ENCODE data around the gene SP140. TPM values are rescaled to one million over a fixed set of nuclear protein-coding genes. Genes with fewer than 3 reads are reported as not detected.
A peak's percentile ranks its signal among the peaks of the same experiment; 100 is the strongest.
"Not testable (repeated sequence)": the region's sequence is repeated elsewhere in the genome, so short reads cannot be mapped to it uniquely, and the experiment has no call there.

The SP140 gene
- polyA plus RNA-seq, 3 donors = 2.5 to 7.3 (median 5.9) TPM

DNA sequence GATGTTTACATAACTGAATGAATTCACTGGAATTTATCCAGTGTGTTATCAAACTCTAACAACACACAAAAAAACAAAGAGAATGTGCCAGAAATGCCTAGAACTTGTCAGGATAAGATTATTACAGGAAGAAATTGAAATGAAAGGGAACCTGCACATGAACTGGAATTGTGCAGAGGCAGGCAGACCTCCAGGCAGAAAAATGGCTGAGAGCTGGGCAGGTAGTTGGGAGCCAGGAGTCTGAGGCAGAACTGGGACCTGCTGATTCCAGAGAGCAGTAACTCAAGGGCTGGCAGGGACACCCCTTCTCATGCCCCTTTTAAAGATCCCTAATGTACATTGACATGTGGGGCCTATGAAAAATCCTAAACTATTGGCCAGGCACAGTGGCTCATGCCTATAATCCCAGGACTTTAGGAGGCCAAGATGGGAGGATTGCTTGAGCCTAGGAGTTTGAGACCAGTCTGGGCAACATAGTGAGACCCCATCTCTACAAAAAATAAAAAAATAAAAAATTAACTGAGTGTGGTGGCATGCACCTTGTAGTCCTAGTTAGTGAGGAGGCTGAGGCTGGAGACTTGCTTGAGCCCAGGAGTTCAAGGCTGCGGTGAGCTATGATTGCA is 5.1 kb upstream of the SP140 start:
- Mint-ChIP-seq H3K4me3 (peak overlapping the region; percentile 97 to 99), H3K9me3 (no peaks in the 10 kb centered on the region), H3K27ac (peak overlapping the region; percentile 96 to 99 (median 97)), H3K27me3 (ENCODE audit: low read depth in 3 of 3) (no peaks in the 10 kb centered on the region), H3K4me1 (peaks cover 60% of the 10 kb centered on the region), H3K36me3 (peaks cover 12 to 13% of the 10 kb centered on the region in 2 donors)
- H3K9me3 ChIP-seq (replicated peaks in 1 of 2; ENCODE audit: control insufficient read depth in 1 of 2, insufficient read depth in 1 of 2, low read length in 2 of 2) = no peaks in the 10 kb centered on the region
- H4K20me1 ChIP-seq (ENCODE audit: insufficient read depth, low read length) = peaks cover 25% of the 10 kb centered on the region
- peaks cover 42% of the 10 kb centered on the region for H3K79me2 ChIP-seq (ENCODE audit: insufficient read depth, low read length)
- H2AFZ ChIP-seq (ENCODE audit: insufficient read depth, low read depth, low read length, poor library complexity, severe bottlenecking) = peak overlapping the region; percentile 89
- no peak for DNase-seq
- H3K27ac ChIP-seq (ENCODE audit: low read depth in 1 of 2, low read length in 2 of 2) = peak overlapping the region; percentile 75 to 94
- no peaks in the 10 kb centered on the region for H3K27me3 ChIP-seq (ENCODE audit: control insufficient read depth in 2 of 2, insufficient read depth in 2 of 2, low read length in 2 of 2)
- intact Hi-C loops (cut with micrococcal nuclease) = loop anchor here (5.0 to 10.0 kb wide), 2 partner anchors 107 to 194 kb away; partner anchors contain the start of genes SP100 (in 1 of the 2) and SP140L (in 1 of the 2)
- H3K4me2 ChIP-seq (replicated peaks; ENCODE audit: extremely low read depth, low read length, poor library complexity, severe bottlenecking) = peak overlapping the region; percentile 87
- peaks cover 49 to 72% of the 10 kb centered on the region in 2 donors for H3K4me1 ChIP-seq (ENCODE audit: control insufficient read depth in 1 of 2, insufficient read depth in 2 of 2, low read length in 2 of 2)
- peak overlapping the region; percentile 80 to 99 (median 96) for H3K4me3 ChIP-seq (replicated peaks in 1 of 3; ENCODE audit: low read depth in 2 of 3, low read length in 3 of 3)
- TF ChIP-seq, protein P1, sequence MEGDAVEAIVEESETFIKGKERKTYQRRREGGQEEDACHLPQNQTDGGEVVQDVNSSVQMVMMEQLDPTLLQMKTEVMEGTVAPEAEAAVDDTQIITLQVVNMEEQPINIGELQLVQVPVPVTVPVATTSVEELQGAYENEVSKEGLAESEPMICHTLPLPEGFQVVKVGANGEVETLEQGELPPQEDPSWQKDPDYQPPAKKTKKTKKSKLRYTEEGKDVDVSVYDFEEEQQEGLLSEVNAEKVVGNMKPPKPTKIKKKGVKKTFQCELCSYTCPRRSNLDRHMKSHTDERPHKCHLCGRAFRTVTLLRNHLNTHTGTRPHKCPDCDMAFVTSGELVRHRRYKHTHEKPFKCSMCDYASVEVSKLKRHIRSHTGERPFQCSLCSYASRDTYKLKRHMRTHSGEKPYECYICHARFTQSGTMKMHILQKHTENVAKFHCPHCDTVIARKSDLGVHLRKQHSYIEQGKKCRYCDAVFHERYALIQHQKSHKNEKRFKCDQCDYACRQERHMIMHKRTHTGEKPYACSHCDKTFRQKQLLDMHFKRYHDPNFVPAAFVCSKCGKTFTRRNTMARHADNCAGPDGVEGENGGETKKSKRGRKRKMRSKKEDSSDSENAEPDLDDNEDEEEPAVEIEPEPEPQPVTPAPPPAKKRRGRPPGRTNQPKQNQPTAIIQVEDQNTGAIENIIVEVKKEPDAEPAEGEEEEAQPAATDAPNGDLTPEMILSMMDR (IDR thresholded peaks at IDR 0.05) = no peak
- peak overlapping the region; percentile 78 for H3K9ac ChIP-seq (ENCODE audit: insufficient read depth, low read length, poor library complexity, severe bottlenecking)
- WGBS (ENCODE audit: insufficient coverage) = 100% methylated on average over 1 of the region's 1 CpG
- H3K36me3 ChIP-seq (replicated peaks in 1 of 2; ENCODE audit: control insufficient read depth in 1 of 2, insufficient read depth in 2 of 2, low read length in 2 of 2) = peaks cover 13 to 15% of the 10 kb centered on the region in 2 donors

- no peak overlapping the region for H3K27ac ChIP-seq (ENCODE audit: low read depth in 1 of 2, low read length in 2 of 2)
- H3K4me2 ChIP-seq (replicated peaks; ENCODE audit: extremely low read depth, low read length, poor library complexity, severe bottlenecking) = no peak overlapping the region
- no peak overlapping the region for H3K4me3 ChIP-seq (replicated peaks in 1 of 3; ENCODE audit: low read depth in 2 of 3, low read length in 3 of 3)
- peaks cover 59 to 78% of the 10 kb centered on the region in 2 donors for H3K4me1 ChIP-seq (ENCODE audit: control insufficient read depth in 1 of 2, insufficient read depth in 2 of 2, low read length in 2 of 2)
- no peaks in the 10 kb centered on the region for H3K9me3 Mint-ChIP-seq
- no peaks in the 10 kb centered on the region for H3K27me3 ChIP-seq (ENCODE audit: control insufficient read depth in 2 of 2, insufficient read depth in 2 of 2, low read length in 2 of 2)
- H3K27me3 Mint-ChIP-seq (ENCODE audit: low read depth in 3 of 3) = no peaks in the 10 kb centered on the region
- H3K4me3 Mint-ChIP-seq = no peak overlapping the region
- H4K20me1 ChIP-seq (ENCODE audit: insufficient read depth, low read length) = peaks cover 15% of the 10 kb centered on the region
- WGBS (ENCODE audit: insufficient coverage) = no CpG with 5 or more reads among the region's 4 CpGs
- H3K36me3 Mint-ChIP-seq = peaks cover 3 to 5% of the 10 kb centered on the region in 2 donors
- H3K9me3 ChIP-seq (replicated peaks in 1 of 2; ENCODE audit: control insufficient read depth in 1 of 2, insufficient read depth in 1 of 2, low read length in 2 of 2) = no peaks in the 10 kb centered on the region
- H2AFZ ChIP-seq (ENCODE audit: insufficient read depth, low read depth, low read length, poor library complexity, severe bottlenecking) = no peak overlapping the region
- H3K79me2 ChIP-seq (ENCODE audit: insufficient read depth, low read length) = peaks cover 32% of the 10 kb centered on the region
- no peak overlapping the region for H3K9ac ChIP-seq (ENCODE audit: insufficient read depth, low read length, poor library complexity, severe bottlenecking)
- TF ChIP-seq, protein P1 (IDR thresholded peaks at IDR 0.05) = no peak
- peak overlapping the region in 1 of 7 donors; percentile 63 for H3K27ac Mint-ChIP-seq
- peaks cover 3 to 4% of the 10 kb centered on the region in 2 donors for H3K36me3 ChIP-seq (replicated peaks in 1 of 2; ENCODE audit: control insufficient read depth in 1 of 2, insufficient read depth in 2 of 2, low read length in 2 of 2)
- intact Hi-C loops (cut with micrococcal nuclease) = loop anchor here (5.0 to 10.0 kb wide), 2 partner anchors 106 to 193 kb away; partner anchors contain the start of genes SP100 (in 1 of the 2) and SP140L (in 1 of the 2)
- H3K4me1 Mint-ChIP-seq = peaks cover 62% of the 10 kb centered on the region
- DNase-seq = no peak
Observed at GRCh38 chr2:230221493-230221892, 4.0 kb upstream of the SP140 start.

GRCh38 chr2:230222829-230223228 is 2.7 kb upstream of the SP140 start:
- not testable (repeated sequence) for H3K9me3 Mint-ChIP-seq; H3K36me3 Mint-ChIP-seq; H4K20me1 ChIP-seq (ENCODE audit: insufficient read depth, low read length); H2AFZ ChIP-seq (ENCODE audit: insufficient read depth, low read depth, low read length, poor library complexity, severe bottlenecking); H3K27me3 Mint-ChIP-seq (ENCODE audit: low read depth in 3 of 3); H3K4me3 ChIP-seq (replicated peaks in 1 of 3; ENCODE audit: low read depth in 2 of 3, low read length in 3 of 3); H3K4me3 Mint-ChIP-seq; H3K27ac ChIP-seq (ENCODE audit: low read depth in 1 of 2, low read length in 2 of 2); H3K9ac ChIP-seq (ENCODE audit: insufficient read depth, low read length, poor library complexity, severe bottlenecking); H3K4me2 ChIP-seq (replicated peaks; ENCODE audit: extremely low read depth, low read length, poor library complexity, severe bottlenecking); H3K27me3 ChIP-seq (ENCODE audit: control insufficient read depth in 2 of 2, insufficient read depth in 2 of 2, low read length in 2 of 2); H3K9me3 ChIP-seq (replicated peaks in 1 of 2; ENCODE audit: control insufficient read depth in 1 of 2, insufficient read depth in 1 of 2, low read length in 2 of 2); H3K36me3 ChIP-seq (replicated peaks in 1 of 2; ENCODE audit: control insufficient read depth in 1 of 2, insufficient read depth in 2 of 2, low read length in 2 of 2)
- no CpG with 5 or more reads among the region's 4 CpGs for WGBS (ENCODE audit: insufficient coverage)
- DNase-seq = peak in 2 of 3 donors; percentile 24 to 39
- Histone ChIP-seq H3K4me1 (ENCODE audit: control insufficient read depth in 1 of 2, insufficient read depth in 2 of 2, low read length in 2 of 2) (peaks cover 54 to 66% of the 10 kb centered on the region in 2 donors), H3K79me2 (ENCODE audit: insufficient read depth, low read length) (peaks cover 20% of the 10 kb centered on the region)
- H3K27ac Mint-ChIP-seq = peak overlapping the region in 2 of 7 donors; percentile 18 to 30
- peaks cover 64% of the 10 kb centered on the region for H3K4me1 Mint-ChIP-seq
- intact Hi-C loops (cut with micrococcal nuclease) = loop anchor here (5.0 to 10.0 kb wide), 2 partner anchors 104 to 192 kb away; partner anchors contain the start of genes SP100 (in 1 of the 2) and SP140L (in 1 of the 2)
